Measurements from ENCODE around the gene LRTM1.

LRTM1 gene

GRCh38 chr3:54939557-54940300 is 11.9 kb upstream of the LRTM1 start:
- no peak for DNase-seq

DNA sequence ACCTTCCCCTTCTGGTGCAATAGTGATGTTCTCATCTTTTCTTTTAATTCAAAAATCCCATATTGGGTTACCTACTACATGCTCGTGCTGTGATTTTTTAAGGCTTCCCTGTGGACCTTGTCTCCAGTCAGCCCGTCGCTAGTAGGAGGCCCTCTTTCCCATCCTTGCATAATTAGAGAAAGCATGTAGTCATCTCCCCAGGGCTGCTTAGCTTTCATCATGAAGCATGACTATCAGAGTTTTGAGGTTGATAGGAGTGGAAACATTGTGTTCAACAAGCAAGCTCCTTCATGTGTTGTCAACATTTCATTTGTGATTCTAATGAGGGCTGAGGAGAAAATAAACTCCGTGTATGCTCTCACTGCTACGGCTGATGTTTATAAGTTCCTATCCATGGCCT is 8.7 kb upstream of the LRTM1 start:
- DNase-seq, result no peak

DNA sequence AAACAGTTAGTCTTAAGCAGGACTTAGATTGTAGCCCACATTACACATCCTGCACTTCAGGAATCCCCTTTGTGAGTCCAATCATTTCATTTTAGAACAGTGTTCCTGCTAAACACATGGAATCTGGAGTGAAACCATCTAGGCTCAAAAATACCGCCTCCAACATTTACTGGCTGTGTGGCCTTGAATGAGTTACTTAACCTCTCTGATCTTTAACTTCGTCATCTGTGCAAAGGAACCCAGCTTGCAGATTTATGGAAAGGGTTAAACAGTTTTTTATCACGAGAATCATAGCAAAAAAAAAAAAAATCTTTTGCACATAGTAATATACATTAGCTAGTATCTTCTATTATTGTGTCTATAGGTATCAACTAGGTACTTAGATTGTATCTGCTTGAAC is 8.0 kb upstream of the LRTM1 start:
- DNase-seq, result no peak

DNA sequence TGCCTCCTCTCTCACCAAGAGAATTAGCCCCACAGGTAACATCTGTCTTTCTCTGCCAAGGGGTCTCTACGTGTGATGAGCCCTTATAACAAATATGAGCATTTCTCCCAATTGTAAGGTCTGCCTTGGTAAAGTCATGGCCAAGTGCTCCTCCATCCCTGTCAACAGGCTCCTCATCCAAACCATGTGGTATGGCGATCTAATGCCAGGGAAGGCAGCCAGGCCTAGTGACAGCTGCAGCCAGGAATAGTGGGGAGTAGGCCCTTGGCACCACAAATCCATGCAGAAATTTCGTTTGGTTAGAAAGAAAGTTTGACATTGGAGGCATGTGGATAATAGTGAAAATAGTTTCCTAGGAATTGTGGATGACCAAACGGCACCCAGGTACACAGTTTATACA is 4.7 kb upstream of the LRTM1 start:
- no peak for DNase-seq

DNA sequence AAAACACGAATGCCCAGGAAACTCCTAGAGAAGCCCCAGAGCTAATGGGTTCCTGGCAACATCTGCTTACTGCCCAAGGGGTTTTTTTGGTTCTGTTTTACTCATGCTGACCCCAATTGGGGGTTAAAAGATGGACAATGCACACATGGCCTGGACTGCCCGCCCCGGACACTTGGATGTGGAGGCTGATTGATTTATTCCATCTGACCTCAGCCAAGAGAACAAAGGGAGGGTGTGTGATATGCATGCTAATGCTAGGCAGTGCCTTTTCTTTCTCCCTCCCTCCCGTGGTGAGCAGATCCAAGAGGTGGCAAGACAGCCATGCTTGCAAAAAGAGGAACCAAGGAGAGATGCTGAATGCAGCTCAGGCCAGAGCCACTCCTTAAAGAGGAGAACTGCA is 3.3 kb upstream of the LRTM1 start:
- DNase-seq, result no peak

DNA sequence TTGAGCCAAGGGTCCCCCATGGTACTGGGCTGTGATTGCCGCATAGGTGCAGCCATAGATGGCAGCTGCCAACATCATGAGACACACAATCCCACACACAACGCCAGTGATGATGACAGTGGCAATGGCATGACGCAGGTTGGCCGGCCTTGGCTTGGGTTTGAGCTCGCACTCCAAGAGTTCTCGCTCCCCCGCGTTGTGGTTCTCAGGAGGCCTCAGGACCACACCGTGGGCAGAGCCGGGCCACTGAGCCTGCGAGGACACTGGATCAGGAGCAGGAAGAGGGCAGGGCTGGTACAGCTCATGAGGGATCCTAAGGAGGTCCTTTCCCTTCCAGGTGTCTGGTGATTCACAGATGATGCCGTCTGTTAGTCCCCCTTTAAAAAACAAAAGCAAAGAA is 9.3 kb downstream of the LRTM1 start:
- no peak for DNase-seq

GRCh38 chr3:54917862-54918261 is 10.0 kb downstream of the LRTM1 start:
- DNase-seq, result no peak

DNA sequence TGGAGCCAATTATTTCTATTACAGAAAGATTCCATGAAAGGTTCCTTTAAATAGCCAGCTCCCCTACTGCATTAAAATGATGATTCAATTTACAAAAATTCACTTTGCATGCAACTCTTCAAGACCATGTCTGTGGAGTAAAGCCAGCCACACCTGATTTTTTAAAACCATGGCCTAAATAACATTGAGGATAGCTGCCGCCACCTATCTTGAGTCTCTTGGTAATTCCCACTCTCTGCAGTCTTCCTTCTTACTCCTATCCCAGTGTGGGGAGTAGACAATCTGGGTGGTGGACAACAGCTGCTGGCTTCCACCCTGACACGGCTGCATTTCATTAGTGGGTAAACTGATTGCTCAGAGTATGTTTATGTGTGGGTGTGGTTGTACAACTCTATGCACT is 10.7 kb downstream of the LRTM1 start:
- DNase-seq, result no peak

DNA sequence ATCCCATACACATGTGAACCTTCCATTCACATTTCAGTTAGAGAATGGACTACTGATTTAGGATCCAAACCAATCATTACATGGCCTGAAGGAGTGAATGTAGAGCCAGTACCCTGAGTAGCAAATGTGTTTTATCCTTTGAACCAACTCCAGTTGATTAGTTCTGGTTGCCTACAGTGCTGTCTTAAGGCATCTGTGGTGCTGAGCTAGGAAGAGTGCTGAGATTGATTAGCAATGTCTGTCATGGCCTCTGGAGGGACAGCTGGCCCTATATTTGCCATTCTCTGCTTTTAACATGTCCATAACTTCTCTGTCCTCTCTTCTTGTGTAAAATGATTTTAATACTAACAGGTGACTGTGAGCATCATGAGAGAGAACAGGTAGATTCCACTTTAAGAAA is 11.1 kb downstream of the LRTM1 start:
- DNase-seq, result no peak

GRCh38 chr3:54915976-54916375 is 11.9 kb downstream of the LRTM1 start:
- DNase-seq, result no peak

GRCh38 chr3:54915181-54915580 is 12.7 kb downstream of the LRTM1 start:
- no peak for DNase-seq

DNA sequence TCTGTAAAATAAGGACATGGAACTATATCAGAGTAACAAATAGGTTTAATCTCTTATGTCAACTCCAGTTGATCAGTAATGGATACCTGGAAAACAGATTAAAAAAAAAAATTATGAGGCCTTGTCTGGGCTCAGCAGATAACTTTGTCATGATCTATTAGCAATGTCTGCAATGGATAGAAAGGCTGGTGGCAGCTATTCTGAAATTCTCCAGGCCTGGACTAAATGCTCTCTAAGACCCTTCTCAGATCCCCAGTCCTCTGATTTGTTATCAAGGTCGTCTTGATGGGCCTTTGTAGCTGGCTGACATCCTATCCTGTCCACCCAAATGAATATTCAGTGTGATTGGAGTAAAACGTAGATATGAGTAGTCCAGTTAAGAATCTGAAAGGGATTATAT is 13.7 kb downstream of the LRTM1 start:
- DNase-seq, result no peak

DNA sequence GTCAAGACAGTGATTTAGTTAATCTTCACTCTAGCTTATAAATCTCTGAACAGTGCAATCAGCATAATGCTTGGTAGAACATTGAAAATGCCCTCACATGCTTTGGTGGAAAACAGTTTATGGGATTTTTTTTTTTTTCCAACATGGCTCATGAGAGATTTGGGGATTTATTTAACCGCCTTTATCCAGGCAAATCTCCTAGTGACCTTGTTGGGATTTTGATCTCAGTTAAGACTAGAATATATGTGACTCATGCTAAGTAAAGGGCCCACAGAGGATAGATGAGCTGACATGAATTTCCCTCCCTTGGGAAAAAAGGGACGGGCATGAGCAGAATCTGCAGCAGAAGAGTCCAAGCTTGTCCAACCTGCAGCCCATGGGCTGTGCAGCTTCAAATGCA is 18.7 kb downstream of the LRTM1 start:
- DNase-seq, result no peak

DNA sequence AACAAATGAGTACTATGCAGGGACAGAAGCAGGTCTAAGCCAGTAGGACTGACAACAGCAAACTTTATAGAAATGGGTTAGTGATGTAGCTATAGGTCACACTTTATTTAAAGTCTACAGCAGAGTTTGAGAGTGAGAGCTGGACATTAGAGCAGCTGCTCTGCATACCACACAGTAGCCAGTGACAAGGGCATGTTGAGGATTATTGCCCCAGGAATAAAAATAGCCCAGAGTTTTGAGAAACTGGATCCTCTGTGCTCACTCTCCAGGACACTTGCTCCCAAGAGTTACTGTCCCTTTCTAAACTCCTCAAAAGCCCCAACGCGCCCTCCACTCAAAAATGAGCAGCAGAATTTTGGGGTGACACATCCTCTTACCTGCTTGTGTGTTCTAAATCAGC is 21.1 kb downstream of the LRTM1 start:
- no peak for DNase-seq

GRCh38 chr3:54905920-54906319 is 21.9 kb downstream of the LRTM1 start:
- DNase-seq, result no peak

GRCh38 chr3:54905261-54905888 is 22.5 kb downstream of the LRTM1 start:
- no peak for DNase-seq

GRCh38 chr3:54901906-54902685 is 25.8 kb downstream of the LRTM1 start:
- no peak for DNase-seq

GRCh38 chr3:54900838-54901591 is 26.8 kb downstream of the LRTM1 start:
- DNase-seq, result no peak

DNA sequence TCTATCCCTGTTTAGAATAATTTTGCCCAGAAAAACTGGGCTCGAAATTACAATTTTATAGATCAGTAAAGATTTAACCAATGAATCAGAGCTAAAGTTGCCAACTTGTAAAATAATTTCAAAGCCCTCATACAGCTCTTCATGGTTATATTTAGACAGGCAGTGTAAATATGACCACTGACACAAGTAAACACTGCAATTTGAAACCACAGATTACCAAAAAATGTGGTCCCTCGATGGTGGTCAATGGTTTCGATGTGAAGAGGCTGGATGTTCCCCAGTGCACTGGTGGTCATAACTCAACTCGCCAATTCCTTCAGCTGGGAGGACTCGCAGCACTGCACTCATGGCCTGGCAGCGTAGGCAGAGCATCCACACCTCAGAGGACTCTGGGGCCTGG is 28.6 kb downstream of the LRTM1 start:
- DNase-seq, result no peak

GRCh38 chr3:54897028-54897711 is 30.7 kb downstream of the LRTM1 start:
- no peak for DNase-seq

DNA sequence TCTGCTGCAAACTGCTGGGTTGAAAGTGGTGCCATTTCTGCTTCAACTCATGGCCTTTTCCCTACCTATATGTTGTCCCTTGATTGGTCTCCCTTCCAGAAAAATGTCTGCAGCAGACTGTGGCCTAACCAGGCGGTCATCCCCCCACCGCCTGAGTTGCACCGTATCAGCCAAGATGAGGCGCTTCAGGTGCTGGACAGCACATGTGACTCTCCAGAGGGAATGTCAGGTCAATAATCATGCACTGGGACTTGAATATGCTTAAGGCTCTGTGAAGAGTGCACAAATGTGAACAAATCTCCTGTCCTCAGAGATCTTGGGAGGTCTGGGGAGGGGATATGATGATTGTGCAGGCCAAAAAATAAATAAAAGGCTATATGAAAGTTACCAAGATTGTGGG is 32.2 kb downstream of the LRTM1 start:
- no peak for DNase-seq

DNA sequence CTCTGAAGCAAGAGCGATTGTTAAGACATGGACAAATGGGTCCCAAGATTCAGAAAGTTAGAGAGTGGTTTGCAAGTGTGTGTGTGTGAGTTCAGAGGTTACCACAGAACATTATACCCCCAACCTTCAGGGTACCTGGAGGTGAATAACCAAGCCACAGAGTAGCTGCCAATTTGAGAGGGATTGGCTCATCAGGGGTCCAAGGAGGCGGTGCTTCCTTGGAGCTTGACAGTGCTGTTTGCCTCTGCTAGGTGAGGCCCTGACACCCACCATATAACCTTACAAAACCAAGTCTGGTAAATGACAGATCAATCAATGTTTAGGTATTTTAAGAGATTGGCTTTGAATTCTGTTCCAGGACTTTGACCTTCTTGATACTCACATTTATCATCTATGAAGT is 35.7 kb downstream of the LRTM1 start:
- no peak for DNase-seq

- no peak for DNase-seq
Measured at GRCh38 chr3:54891540-54891897, 36.3 kb downstream of the LRTM1 start.

All from stimulated activated CD4-positive, alpha-beta T cell treated with anti-CD3 and anti-CD28 coated beads, Interleukin-2, amount 100 ng/mL, for 24 hours (primary cell).